IMR-90 (cell line): Measurements from ENCODE around the gene TIE1. TPM values are rescaled to one million over a fixed set of nuclear protein-coding genes. Genes with fewer than 3 reads are reported as not detected.

Experiments used
- ATAC-seq: fragments of 200-7000 bp; cut with Tn5 transposase; 2 replicates; pipeline ENCODE4 v1.9.1; 2020; ENCODE audit warnings: low read depth, mild to moderate bottlenecking, moderate library complexity
- BruUV-seq: library from RNA; stranded (reverse); fragments of 400-500 nt; replicated peaks from 2 replicates; lab custom pipeline; 2021; lab: Mats Ljungman, UMichigan
- CTCF ChIA-PET: fragments of 300-600 bp; formaldehyde crosslinking; extraction: SDS; loops from one replicate; lab custom pipeline; 2021; ENCODE audit warnings: antibody characterized with exemption; lab: Yijun Ruan, JAX
- POLR2A ChIA-PET: fragments of 300-600 bp; sonication (Branson Sonifier 250); formaldehyde crosslinking; loops from one replicate; lab custom pipeline; 2022; ENCODE audit warnings: antibody characterized with exemption; ENCODE audit not compliant: unreplicated experiment; lab: Charles Lee
- DNase-seq: peaks from one replicate; pipeline ENCODE4 v3.0.0; 2013
- H2AFZ ChIP-seq: replicated peaks from 2 replicates; pipeline ENCODE3; 2013; ENCODE audit warnings: low read length, mild to moderate bottlenecking; ENCODE audit not compliant: poor library complexity
- H2AK5ac ChIP-seq: 2 replicates; pipeline ENCODE4 v1.6.1; 2013; ENCODE audit warnings: low read depth, low read length, inconsistent platforms
- H2AK9ac ChIP-seq: replicated peaks from 2 replicates; pipeline ENCODE3; 2013; ENCODE audit warnings: mild to moderate bottlenecking, low read depth, low read length, moderate library complexity; ENCODE audit not compliant: poor library complexity
- H2BK120ac ChIP-seq: 2 replicates; pipeline ENCODE4 v1.6.1; 2013; ENCODE audit warnings: low read depth, low read length, inconsistent platforms
- H2BK15ac ChIP-seq: 3 replicates; pipeline ENCODE4 v1.6.1; 2013; ENCODE audit warnings: low read depth, low read length, inconsistent platforms
- H2BK20ac ChIP-seq: 2 replicates; pipeline ENCODE4 v1.6.1; 2013; ENCODE audit warnings: low read depth, mild to moderate bottlenecking, inconsistent platforms, low read length, moderate library complexity
- H2BK5ac ChIP-seq: 2 replicates; pipeline ENCODE4 v1.6.1; 2013; ENCODE audit warnings: mild to moderate bottlenecking, low read depth, low read length, inconsistent platforms; ENCODE audit not compliant: poor library complexity, severe bottlenecking
- H3K14ac ChIP-seq: replicated peaks from 2 replicates; pipeline ENCODE4 v1.6.1; 2013; ENCODE audit warnings: low read depth, low read length, inconsistent platforms
- H3K18ac ChIP-seq: 2 replicates; pipeline ENCODE4 v1.6.1; 2013; ENCODE audit warnings: low read depth, low read length, control low read depth
- H3K23ac ChIP-seq: 2 replicates; pipeline ENCODE4 v1.6.1; 2013; ENCODE audit warnings: low read depth, low read length, inconsistent platforms
- H3K27ac ChIP-seq: 2 replicates; pipeline ENCODE4 v1.5.1; 2013; ENCODE audit warnings: mild to moderate bottlenecking, control low read depth, low read length; ENCODE audit not compliant: insufficient read depth
- H3K27me3 ChIP-seq: 2 replicates; pipeline ENCODE4 v1.6.1; 2013; ENCODE audit warnings: low read length; ENCODE audit not compliant: control insufficient read depth, insufficient read depth
- H3K36me3 ChIP-seq: 2 replicates; pipeline ENCODE4 v1.6.1; 2013; ENCODE audit warnings: low read length, mixed read lengths; ENCODE audit not compliant: control insufficient read depth, insufficient read depth
- H3K4ac ChIP-seq: 2 replicates; pipeline ENCODE4 v1.6.1; 2013; ENCODE audit warnings: low read depth, low read length, inconsistent platforms
- H3K4me1 ChIP-seq: 2 replicates; pipeline ENCODE4 v1.6.1; 2013; ENCODE audit warnings: low read length, mixed read lengths; ENCODE audit not compliant: control insufficient read depth, insufficient read depth
- H3K4me2 ChIP-seq: 2 replicates; pipeline ENCODE4 v1.6.1; 2013; ENCODE audit warnings: low read depth, mild to moderate bottlenecking, control low read depth, low read length, moderate library complexity
- H3K4me3 ChIP-seq: 2 replicates; pipeline ENCODE4 v1.5.1; 2013; ENCODE audit warnings: low read depth, mild to moderate bottlenecking, control low read depth, low read length, moderate library complexity; ENCODE audit not compliant: insufficient read depth
- H3K56ac ChIP-seq: 2 replicates; pipeline ENCODE4 v1.6.1; 2013; ENCODE audit warnings: low read length, inconsistent platforms; ENCODE audit not compliant: insufficient read depth; ENCODE audit errors: extremely low read depth
- H3K79me1 ChIP-seq, 2 experiments: 2 replicates each; pipeline ENCODE4 v1.6.1; 2013; ENCODE audit warnings: low read length in 2 of 2, inconsistent platforms in 1 of 2, low read depth in 1 of 2
- H3K9ac ChIP-seq: 2 replicates; pipeline ENCODE4 v1.6.1; 2013; ENCODE audit warnings: low read depth, low read length, control low read depth
- H3K9me1 ChIP-seq: 2 replicates; pipeline ENCODE4 v1.6.1; 2013; ENCODE audit warnings: low read length, inconsistent platforms; ENCODE audit not compliant: insufficient read depth
- H3K9me3 ChIP-seq: 2 replicates; pipeline ENCODE4 v1.6.1; 2013; ENCODE audit warnings: low read length; ENCODE audit not compliant: control insufficient read depth, insufficient read depth
- H4K20me1 ChIP-seq: 2 replicates; pipeline ENCODE4 v1.6.1; 2013; ENCODE audit warnings: low read length, inconsistent platforms; ENCODE audit not compliant: insufficient read depth
- H4K5ac ChIP-seq: 2 replicates; pipeline ENCODE4 v1.6.1; 2013; ENCODE audit warnings: mild to moderate bottlenecking, low read depth, low read length, control low read depth
- H4K8ac ChIP-seq, 2 experiments: 2 replicates each; pipeline ENCODE4 v1.6.1; 2013; ENCODE audit warnings: low read depth in 2 of 2, low read length in 2 of 2, control low read depth in 1 of 2, inconsistent platforms in 1 of 2
- H4K91ac ChIP-seq: 2 replicates; pipeline ENCODE4 v1.6.1; 2013; ENCODE audit warnings: low read depth, low read length, inconsistent platforms; ENCODE audit not compliant: insufficient read depth
- CEBPB ChIP-seq: IDR thresholded peaks from 2 replicates; pipeline ENCODE4 v1.6.1; 2012; ENCODE audit warnings: low read depth, low read length, improper control_type of control experiment
- FOS ChIP-seq: fragments of 150-350 bp; IDR thresholded peaks from 2 replicates; pipeline ENCODE4 v1.6.1; 2016; ENCODE audit warnings: low read depth, low read length
- MAFK ChIP-seq: IDR thresholded peaks from 2 replicates; pipeline ENCODE4 v1.6.1; 2012; ENCODE audit warnings: low read depth, low read length, improper control_type of control experiment
- RAD21 ChIP-seq: IDR thresholded peaks from 2 replicates; pipeline ENCODE4 v1.6.1; 2012; ENCODE audit warnings: low read length, improper control_type of control experiment
- RCOR1 ChIP-seq: IDR thresholded peaks from 2 replicates; pipeline ENCODE4 v1.6.1; 2012; ENCODE audit warnings: mild to moderate bottlenecking, low read length, improper control_type of control experiment; ENCODE audit not compliant: insufficient replicate concordance
- RFX5 ChIP-seq: IDR thresholded peaks from 2 replicates; pipeline ENCODE4 v1.8.0; 2012; ENCODE audit warnings: low read depth, mild to moderate bottlenecking, low read length, moderate library complexity
- WGBS, 2 experiments: methylation state at CpG; one replicate each; pipeline versions ENCODE4 v1.1.5 to v1.1.7; 2013; ENCODE audit warnings: missing lambda C conversion rate in 2 of 2; ENCODE audit not compliant: insufficient read length in 1 of 2; ENCODE audit errors: extremely low coverage in 2 of 2; 5-methylcytosine and 5-hydroxymethylcytosine counted together
- dilution Hi-C: fragments of 300-500 bp; cut with HindIII; formaldehyde crosslinking; loops from one replicate; pipeline ENCODE4 v1.14.3; 2018; ENCODE audit warnings: low sequenced_read_pairs; ENCODE audit not compliant: unreplicated experiment
- in situ Hi-C: fragments of 300-500 bp; cut with MboI; formaldehyde crosslinking; loops from 3 replicates; pipeline ENCODE4 v1.14.3; 2019; ENCODE audit warnings: low sequenced_read_pairs, inconsistent platforms, mixed read lengths
- intact Hi-C: fragments of 100-400 bp; cut with micrococcal nuclease; formaldehyde crosslinking; loops from 2 replicates; pipeline ENCODE4 v1.10.0; 2022
- polyA plus RNA-seq, 3 experiments: library from polyadenylated mRNA; depleted of rRNA; stranded (reverse); fragments of >200 nt; gene quantifications; 2 replicates each; pipeline ENCODE4 v1.2.3, GENCODE V29; 2012; ENCODE audit warnings: low replicate concordance in 1 of 3
- total RNA-seq: library from RNA; depleted of rRNA; stranded (reverse); fragments of >200 nt; gene quantifications from 2 replicates; pipeline ENCODE4 v1.2.3, GENCODE V29; 2012

Gene TIE1
- total and polyA plus RNA-seq, 2 of the 4 experiments (the other 2 are of a cell fraction): 2.3 to 7.5 TPM

DNA sequence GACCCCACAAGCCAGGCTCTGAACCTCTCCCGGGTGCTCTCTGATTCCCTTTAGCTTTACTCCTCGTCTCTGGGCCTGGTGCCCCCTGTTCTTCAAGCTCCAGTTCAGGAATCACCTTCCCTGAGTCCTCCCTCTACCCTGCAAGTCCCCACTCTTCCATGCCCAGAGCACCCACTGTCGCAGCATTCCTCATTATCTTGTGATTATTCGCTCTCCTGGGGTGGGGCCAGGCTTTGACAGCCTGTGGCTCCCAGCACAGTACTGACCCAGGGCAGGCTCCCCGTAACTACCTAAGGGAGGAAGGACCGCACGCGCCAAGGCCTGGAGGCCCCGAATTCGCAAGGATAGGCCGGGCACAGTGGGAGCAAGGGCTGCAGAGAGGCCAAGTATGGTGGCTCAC is 14.7 kb upstream of the TIE1 start:
- no peak overlapping the region for H3K4me2 ChIP-seq
- dilution Hi-C loops: no loop called here
- no peak overlapping the region for H2BK15ac ChIP-seq

More for the DNA sequence above, 14.7 kb upstream of the TIE1 start:
- no peak overlapping the region for H2AK9ac ChIP-seq
- BruUV-seq: no TSS peak
- no peak overlapping the region for H4K8ac ChIP-seq
- no peak overlapping the region for H3K27ac ChIP-seq
- H3K4me1 ChIP-seq: no peaks in the 10 kb centered on the region
- intact Hi-C loops (no loop called here), in situ Hi-C loops (no loop called here)
- H3K36me3 ChIP-seq: no peaks in the 10 kb centered on the region
- no peak overlapping the region for H2AK5ac ChIP-seq
- ChIA-PET CTCF (no interaction called here), POLR2A (no interaction called here)
- no peak overlapping the region for H2BK20ac ChIP-seq
- no peaks in the 10 kb centered on the region for H3K9me3 ChIP-seq
- H2BK120ac ChIP-seq: no peak overlapping the region
- DNase-seq (no peak), ATAC-seq (no peak)
- H4K91ac ChIP-seq: no peak overlapping the region
- no peak overlapping the region for H3K23ac ChIP-seq
- H3K14ac ChIP-seq: no peak overlapping the region
- no peak overlapping the region for H2BK5ac ChIP-seq
- H3K18ac ChIP-seq: no peak overlapping the region
- no peak overlapping the region for H2AFZ ChIP-seq
- no peak for TF ChIP-seq CEBPB
- no peak for TF ChIP-seq RAD21
- no peak for TF ChIP-seq FOS
- TF ChIP-seq RCOR1: no peak
- no peak for TF ChIP-seq RFX5
- no peak for TF ChIP-seq MAFK
- 87% methylated on average over 6 of the region's 11 CpGs; no CpG with 5 or more reads in 1 of the 2 experiments for WGBS, 2 experiments
- peaks cover 29% of the 10 kb centered on the region for H3K27me3 ChIP-seq
- no peaks in the 10 kb centered on the region for H4K20me1 ChIP-seq
- no peaks in the 10 kb centered on the region for H3K79me1 ChIP-seq
- no peak overlapping the region for H3K4me3 ChIP-seq
- H3K4ac ChIP-seq: no peak overlapping the region
- no peak overlapping the region for H3K9ac ChIP-seq
- no peak overlapping the region for H3K56ac ChIP-seq
- H3K9me1 ChIP-seq: no peaks in the 10 kb centered on the region
- no peak overlapping the region for H4K5ac ChIP-seq
